Measurements from ENCODE around the gene HSPD1.
"Not testable (repeated sequence)": the region's sequence is repeated elsewhere in the genome, so short reads cannot be mapped to it uniquely, and the experiment has no call there.

HSPD1 gene

DNA sequence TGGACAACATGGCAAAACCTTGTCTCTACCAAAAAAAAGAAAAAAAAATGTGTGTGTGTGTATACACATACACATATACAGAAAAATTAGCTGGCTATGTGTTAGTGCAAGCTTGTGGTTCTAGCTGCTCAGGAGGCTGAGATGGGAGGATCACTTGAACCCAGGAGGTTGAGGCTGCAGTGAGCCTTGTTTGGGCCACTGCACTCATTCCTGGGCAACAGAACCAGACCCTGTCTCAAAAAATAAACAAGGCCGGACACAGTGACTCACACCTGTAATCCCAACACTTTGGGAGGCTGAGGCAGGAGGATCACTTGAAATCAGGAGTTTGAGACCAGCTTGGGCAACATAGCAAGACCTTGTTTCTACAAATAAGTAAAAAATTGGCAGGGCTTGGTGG is 44.2 kb downstream of the HSPD1 start:
- H3K9ac ChIP-seq (ENCODE audit: low read length), result no peak overlapping the region
- H3K36me3 ChIP-seq (ENCODE audit: control insufficient read depth, insufficient read depth, low read length), result peaks cover 11% of the 10 kb centered on the region
- H3K27ac ChIP-seq (ENCODE audit: low read depth, low read length), result no peak overlapping the region
- H3K27me3 ChIP-seq (ENCODE audit: control insufficient read depth, insufficient read depth, low read length), result no peaks in the 10 kb centered on the region
- H3K4me3 ChIP-seq (ENCODE audit: low read depth, low read length), result no peak overlapping the region
- peaks cover 12% of the 10 kb centered on the region for H3K4me1 ChIP-seq (ENCODE audit: control insufficient read depth, insufficient read depth, low read length)
- no peaks in the 10 kb centered on the region for H3K9me3 ChIP-seq (ENCODE audit: control insufficient read depth, insufficient read depth, low read depth, low read length)

DNA sequence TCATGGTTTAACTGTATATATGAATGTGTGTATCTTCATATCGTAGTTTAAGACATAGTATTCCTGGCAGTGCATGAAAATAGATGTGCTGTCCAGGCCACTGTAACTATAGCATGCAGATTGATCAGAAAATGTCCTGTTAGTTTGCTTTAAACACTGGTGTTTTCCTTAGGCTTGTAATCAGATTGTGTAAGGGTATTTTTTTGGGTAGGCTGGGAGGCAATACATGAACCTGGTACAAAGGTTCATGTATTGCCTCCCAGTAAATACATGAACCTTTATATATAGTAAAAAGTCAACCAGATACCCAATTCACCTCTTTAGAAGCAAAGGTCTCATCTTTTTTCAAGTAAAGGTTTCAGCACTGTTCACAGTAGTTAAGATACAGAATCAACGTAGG is 44.7 kb downstream of the HSPD1 start:
- no peaks in the 10 kb centered on the region for H3K27me3 ChIP-seq (ENCODE audit: control insufficient read depth, insufficient read depth, low read length)
- H3K36me3 ChIP-seq (ENCODE audit: control insufficient read depth, insufficient read depth, low read length), result peaks cover 7% of the 10 kb centered on the region; the same call in 1 of the 2 replicates
- no peak overlapping the region for H3K27ac ChIP-seq (ENCODE audit: low read depth, low read length)
- H3K9me3 ChIP-seq (ENCODE audit: control insufficient read depth, insufficient read depth, low read depth, low read length), result no peaks in the 10 kb centered on the region
- peak overlapping the region; percentile 74 for H3K4me3 ChIP-seq (ENCODE audit: low read depth, low read length)
- H3K9ac ChIP-seq (ENCODE audit: low read length), result peak overlapping the region; percentile 91
- peaks cover 12% of the 10 kb centered on the region for H3K4me1 ChIP-seq (ENCODE audit: control insufficient read depth, insufficient read depth, low read length)

DNA sequence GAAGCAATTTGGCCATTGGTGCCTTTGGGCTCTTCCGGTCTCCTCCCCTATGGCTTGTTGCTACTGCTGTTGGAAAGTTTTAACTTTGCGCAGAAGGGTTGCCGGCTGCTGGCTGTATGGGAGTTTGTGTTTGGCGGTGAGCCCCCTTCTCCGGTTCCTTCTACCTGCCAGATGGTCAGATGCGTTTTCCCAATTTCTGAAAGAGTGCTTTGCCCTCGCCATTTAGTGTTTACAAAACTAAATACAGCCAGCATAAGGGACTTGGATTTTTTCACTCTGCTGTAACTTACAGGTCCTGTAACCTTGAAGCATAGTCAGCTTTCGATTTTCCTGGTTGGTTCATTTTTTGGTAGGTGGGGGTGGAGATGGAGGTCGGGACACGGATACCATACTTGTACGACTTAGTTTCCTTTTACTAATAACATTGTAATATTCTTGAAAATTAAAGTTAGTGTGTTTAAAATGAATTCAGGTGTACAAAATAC is 45.7 kb downstream of the HSPD1 start:
- Histone ChIP-seq H3K4me1 (ENCODE audit: control insufficient read depth, insufficient read depth, low read length) (peaks cover 12% of the 10 kb centered on the region), H3K27me3 (ENCODE audit: control insufficient read depth, insufficient read depth, low read length) (no peaks in the 10 kb centered on the region), H3K4me3 (ENCODE audit: low read depth, low read length) (peak overlapping the region; percentile 74), H3K9ac (ENCODE audit: low read length) (peak overlapping the region; percentile 91), H3K9me3 (ENCODE audit: control insufficient read depth, insufficient read depth, low read depth, low read length) (no peaks in the 10 kb centered on the region), H3K36me3 (ENCODE audit: control insufficient read depth, insufficient read depth, low read length) (no peaks in the 10 kb centered on the region), H3K27ac (ENCODE audit: low read depth, low read length) (peak overlapping the region; percentile 79; the same call in 1 of the 2 replicates)

DNA sequence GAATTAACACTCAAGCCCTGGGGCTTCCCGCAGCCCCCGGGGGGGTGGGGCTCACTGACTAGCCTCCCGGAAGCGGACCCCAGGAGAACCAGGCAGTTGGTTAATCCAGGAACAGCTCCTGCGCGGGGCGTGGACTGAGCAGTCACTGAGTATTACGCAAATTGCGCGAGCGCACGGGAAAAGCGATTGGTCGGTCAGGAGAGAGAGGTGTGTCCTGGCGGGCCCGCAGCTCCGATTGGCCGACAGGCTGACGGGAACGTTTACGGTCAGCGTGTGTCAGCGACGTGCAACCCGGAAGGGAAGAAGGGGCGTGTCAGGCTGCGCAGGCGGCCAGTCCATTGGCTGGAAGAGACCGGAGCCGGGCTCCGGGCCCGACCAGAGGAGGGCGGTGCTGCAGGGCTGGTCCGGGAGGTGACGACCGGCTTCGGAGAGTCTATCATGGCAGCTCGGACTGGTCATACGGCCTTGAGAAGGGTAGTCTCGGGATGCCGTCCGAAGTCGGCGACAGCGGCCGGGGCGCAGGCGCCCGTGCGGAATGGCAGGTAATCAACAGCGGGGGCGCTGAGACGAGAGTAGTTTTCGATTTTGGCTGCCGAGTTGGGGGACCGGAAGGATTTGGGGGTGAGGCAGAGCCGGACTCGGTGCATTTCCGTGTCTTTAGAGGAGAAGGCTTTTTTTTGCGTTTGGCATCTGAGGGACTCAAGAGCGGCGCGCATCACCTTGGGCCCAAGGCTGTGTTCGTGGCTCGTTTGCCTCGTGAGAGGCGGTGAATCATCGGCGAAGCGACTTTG is 46.3 kb downstream of the HSPD1 start, which contains the start of gene COQ10B:
Gene COQ10B (plus strand): TSS at position 430 of the 791 bp plus-strand sequence. CDS start 9 bp downstream, at position 439.
- H3K36me3 ChIP-seq (ENCODE audit: control insufficient read depth, insufficient read depth, low read length), result no peaks in the 10 kb centered on the region
- peak within 1 kb of the TSS; percentile 91 for H3K9ac ChIP-seq (ENCODE audit: low read length)
- H3K27ac ChIP-seq (ENCODE audit: low read depth, low read length), result peak within 1 kb of the TSS; percentile 79
- peaks cover 12% of the 10 kb centered on the region for H3K4me1 ChIP-seq (ENCODE audit: control insufficient read depth, insufficient read depth, low read length)
- no peaks in the 10 kb centered on the region for H3K9me3 ChIP-seq (ENCODE audit: control insufficient read depth, insufficient read depth, low read depth, low read length)
- H3K4me3 ChIP-seq (ENCODE audit: low read depth, low read length), result peak within 1 kb of the TSS; percentile 74
- no peaks in the 10 kb centered on the region for H3K27me3 ChIP-seq (ENCODE audit: control insufficient read depth, insufficient read depth, low read length)

DNA sequence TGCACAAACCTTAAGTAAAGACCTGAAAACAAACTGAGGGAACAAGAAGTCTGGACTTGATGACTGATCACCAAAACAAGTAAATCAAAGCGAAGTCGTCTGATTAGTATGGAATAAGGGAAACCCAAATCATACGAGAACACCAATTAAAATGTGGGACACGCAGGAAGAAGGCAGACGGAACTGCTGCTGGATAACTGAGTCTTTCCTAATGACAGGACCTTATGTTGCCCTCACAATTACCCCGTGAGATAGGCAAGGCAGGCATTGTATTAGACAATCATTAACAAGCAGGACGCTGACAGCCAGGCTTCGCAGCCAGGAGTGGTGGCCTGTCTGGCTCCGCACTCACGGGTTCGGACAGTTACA is 46.9 kb downstream of the HSPD1 start:
- Histone ChIP-seq H3K9ac (ENCODE audit: low read length) (peak overlapping the region; percentile 41), H3K27ac (ENCODE audit: low read depth, low read length) (no peak overlapping the region), H3K27me3 (ENCODE audit: control insufficient read depth, insufficient read depth, low read length) (no peaks in the 10 kb centered on the region)

DNA sequence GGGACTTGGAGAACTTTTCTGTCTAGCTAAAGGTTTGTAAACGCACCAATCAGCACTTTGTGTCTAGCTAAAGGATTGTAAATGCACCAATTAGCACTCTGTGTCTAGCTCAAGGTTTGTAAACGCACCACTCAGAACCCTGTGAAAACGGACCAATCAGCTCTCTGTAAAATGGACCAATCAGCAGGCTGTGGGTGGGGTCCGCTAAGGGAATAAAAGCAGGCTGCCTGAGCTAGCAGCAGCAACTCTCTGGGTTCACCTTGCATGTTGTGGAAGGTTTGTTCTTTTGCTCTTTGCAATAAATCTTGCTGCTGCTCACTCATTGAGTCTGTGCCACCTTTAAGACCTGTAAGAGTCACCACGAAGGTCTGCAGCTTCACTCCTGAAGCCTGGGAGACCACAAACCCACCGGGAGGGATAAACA is 48.7 kb downstream of the HSPD1 start:
- peaks cover 12% of the 10 kb centered on the region for H3K4me1 ChIP-seq (ENCODE audit: control insufficient read depth, insufficient read depth, low read length)
- H3K4me3 ChIP-seq (ENCODE audit: low read depth, low read length); H3K36me3 ChIP-seq (ENCODE audit: control insufficient read depth, insufficient read depth, low read length); H3K9ac ChIP-seq (ENCODE audit: low read length); H3K27ac ChIP-seq (ENCODE audit: low read depth, low read length); H3K27me3 ChIP-seq (ENCODE audit: control insufficient read depth, insufficient read depth, low read length); H3K9me3 ChIP-seq (ENCODE audit: control insufficient read depth, insufficient read depth, low read depth, low read length): not testable (repeated sequence)

More for the DNA sequence above, 46.9 kb downstream of the HSPD1 start:
- no peaks in the 10 kb centered on the region for H3K36me3 ChIP-seq (ENCODE audit: control insufficient read depth, insufficient read depth, low read length)
- no peaks in the 10 kb centered on the region for H3K9me3 ChIP-seq (ENCODE audit: control insufficient read depth, insufficient read depth, low read depth, low read length)
- peaks cover 12% of the 10 kb centered on the region for H3K4me1 ChIP-seq (ENCODE audit: control insufficient read depth, insufficient read depth, low read length)
- H3K4me3 ChIP-seq (ENCODE audit: low read depth, low read length), result peak overlapping the region; percentile 74

DNA sequence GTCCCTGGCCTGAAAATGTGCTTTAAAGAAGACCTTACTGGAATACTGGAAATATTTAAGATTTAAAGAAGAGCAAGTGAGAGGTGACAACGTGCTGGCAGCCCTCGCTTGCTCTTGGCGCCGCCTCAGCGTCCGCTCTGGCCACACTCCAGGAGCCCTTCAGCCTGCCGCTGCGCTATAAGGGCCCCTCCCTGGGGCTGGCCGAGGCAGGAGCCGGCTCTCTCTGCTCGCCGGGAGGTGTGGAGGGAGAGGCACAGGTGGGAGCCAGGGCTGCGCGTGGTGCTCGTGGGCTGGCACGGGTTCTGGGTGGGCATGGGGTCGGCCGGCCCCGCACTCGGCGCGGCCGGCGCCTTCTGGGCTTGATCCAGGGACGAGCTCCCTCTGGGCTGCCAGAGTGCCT is 49.2 kb downstream of the HSPD1 start:
- Histone ChIP-seq H3K27me3 (ENCODE audit: control insufficient read depth, insufficient read depth, low read length) (no peaks in the 10 kb centered on the region), H3K9ac (ENCODE audit: low read length) (no peak overlapping the region), H3K4me1 (ENCODE audit: control insufficient read depth, insufficient read depth, low read length) (peaks cover 12% of the 10 kb centered on the region), H3K9me3 (ENCODE audit: control insufficient read depth, insufficient read depth, low read depth, low read length) (no peaks in the 10 kb centered on the region), H3K36me3 (ENCODE audit: control insufficient read depth, insufficient read depth, low read length) (no peaks in the 10 kb centered on the region), H3K4me3 (ENCODE audit: low read depth, low read length) (no peak overlapping the region), H3K27ac (ENCODE audit: low read depth, low read length) (no peak overlapping the region)

DNA sequence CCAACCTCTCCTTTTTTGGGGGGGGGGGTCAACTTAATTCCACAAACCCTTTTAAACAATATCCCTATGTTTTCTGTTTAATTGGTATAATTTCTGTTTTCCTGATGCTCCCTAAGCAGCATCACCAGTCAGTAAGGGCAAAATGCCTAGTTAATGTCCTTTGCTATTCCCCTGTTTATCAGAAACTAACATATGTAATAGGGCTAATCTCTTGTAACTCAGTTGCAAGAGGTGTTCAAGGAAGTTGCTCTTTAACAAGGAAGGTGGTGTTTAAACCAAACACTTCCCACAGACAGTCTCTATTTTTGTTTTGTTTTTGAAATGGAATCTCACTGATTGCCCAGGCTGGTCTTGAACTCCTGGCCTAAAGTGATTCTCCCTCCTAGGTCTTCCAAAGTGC is 52.8 kb downstream of the HSPD1 start:
- Histone ChIP-seq H3K9ac (ENCODE audit: low read length) (no peak overlapping the region), H3K27me3 (ENCODE audit: control insufficient read depth, insufficient read depth, low read length) (no peaks in the 10 kb centered on the region), H3K27ac (ENCODE audit: low read depth, low read length) (no peak overlapping the region), H3K4me1 (ENCODE audit: control insufficient read depth, insufficient read depth, low read length) (no peaks in the 10 kb centered on the region), H3K4me3 (ENCODE audit: low read depth, low read length) (no peak overlapping the region), H3K9me3 (ENCODE audit: control insufficient read depth, insufficient read depth, low read depth, low read length) (no peaks in the 10 kb centered on the region), H3K36me3 (ENCODE audit: control insufficient read depth, insufficient read depth, low read length) (no peaks in the 10 kb centered on the region)

DNA sequence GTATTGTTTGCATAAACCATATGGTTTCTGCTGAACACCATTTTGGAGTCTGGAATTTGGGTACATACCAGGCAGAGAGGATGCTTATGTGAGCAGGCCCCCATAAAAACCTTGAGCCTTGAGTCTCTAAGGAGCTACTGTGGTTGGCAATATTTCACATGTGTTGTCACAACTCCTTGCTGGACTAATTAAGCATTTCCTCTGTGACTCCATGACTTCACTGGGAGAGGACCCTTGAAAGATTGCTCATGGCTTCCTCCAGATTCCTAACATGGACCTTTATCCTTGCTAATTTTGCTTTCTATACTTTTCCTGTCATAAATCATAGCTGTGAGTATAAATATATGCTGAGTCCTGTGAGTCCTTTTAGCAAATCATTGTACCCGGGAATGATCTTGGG is 53.9 kb downstream of the HSPD1 start:
- H3K4me3 ChIP-seq (ENCODE audit: low read depth, low read length), result no peak overlapping the region
- H3K9ac ChIP-seq (ENCODE audit: low read length), result no peak overlapping the region
- H3K4me1 ChIP-seq (ENCODE audit: control insufficient read depth, insufficient read depth, low read length), result no peaks in the 10 kb centered on the region
- H3K9me3 ChIP-seq (ENCODE audit: control insufficient read depth, insufficient read depth, low read depth, low read length), result no peaks in the 10 kb centered on the region
- no peaks in the 10 kb centered on the region for H3K27me3 ChIP-seq (ENCODE audit: control insufficient read depth, insufficient read depth, low read length)
- H3K36me3 ChIP-seq (ENCODE audit: control insufficient read depth, insufficient read depth, low read length), result no peaks in the 10 kb centered on the region
- H3K27ac ChIP-seq (ENCODE audit: low read depth, low read length), result no peak overlapping the region

DNA sequence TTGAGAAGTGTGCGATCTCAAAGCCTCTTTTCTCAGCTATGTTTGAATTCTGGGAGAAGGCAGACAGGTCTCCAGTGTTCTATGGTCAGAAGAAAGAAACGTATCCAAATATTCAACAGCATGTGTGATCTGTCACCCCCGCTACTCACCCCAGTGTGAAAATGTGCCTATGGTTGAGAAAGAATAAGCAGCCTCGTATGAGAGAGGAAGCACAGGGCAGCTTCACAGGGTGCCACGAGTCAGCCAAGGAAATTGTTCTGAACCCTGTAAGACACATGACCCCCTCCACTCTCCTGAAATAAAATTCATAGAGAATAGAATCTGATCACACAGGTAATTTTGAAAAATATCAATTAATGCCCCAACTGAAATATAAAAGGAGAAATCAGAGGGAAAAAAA is 56.8 kb downstream of the HSPD1 start:
- Histone ChIP-seq H3K27ac (ENCODE audit: low read depth, low read length) (no peak overlapping the region), H3K4me3 (ENCODE audit: low read depth, low read length) (no peak overlapping the region), H3K4me1 (ENCODE audit: control insufficient read depth, insufficient read depth, low read length) (no peaks in the 10 kb centered on the region), H3K27me3 (ENCODE audit: control insufficient read depth, insufficient read depth, low read length) (no peaks in the 10 kb centered on the region), H3K9ac (ENCODE audit: low read length) (no peak overlapping the region), H3K9me3 (ENCODE audit: control insufficient read depth, insufficient read depth, low read depth, low read length) (no peaks in the 10 kb centered on the region), H3K36me3 (ENCODE audit: control insufficient read depth, insufficient read depth, low read length) (no peaks in the 10 kb centered on the region)

DNA sequence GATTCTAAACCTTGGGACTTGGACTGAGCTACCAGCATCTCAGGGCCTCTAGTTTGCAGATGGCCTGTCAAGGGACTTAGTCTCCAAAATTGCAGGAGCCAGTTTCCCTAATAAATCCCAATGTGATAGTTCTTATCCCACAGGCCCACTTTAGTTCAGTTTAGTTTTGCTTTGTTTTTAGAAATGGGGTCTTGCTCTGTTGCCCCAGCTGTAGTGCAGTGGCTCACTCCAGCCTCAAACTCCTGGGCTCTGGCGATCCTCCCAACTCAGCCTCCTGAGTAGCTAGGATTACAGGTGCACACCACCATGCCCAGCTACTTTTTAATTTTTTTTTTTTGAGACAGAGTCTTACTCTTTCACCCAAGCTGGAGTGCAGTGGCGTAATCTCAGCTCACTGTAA is 62.3 kb downstream of the HSPD1 start:
- Histone ChIP-seq H3K9me3 (ENCODE audit: control insufficient read depth, insufficient read depth, low read depth, low read length) (no peaks in the 10 kb centered on the region), H3K27me3 (ENCODE audit: control insufficient read depth, insufficient read depth, low read length) (no peaks in the 10 kb centered on the region), H3K4me1 (ENCODE audit: control insufficient read depth, insufficient read depth, low read length) (peaks cover 12% of the 10 kb centered on the region; the same call in 1 of the 2 replicates), H3K36me3 (ENCODE audit: control insufficient read depth, insufficient read depth, low read length) (peaks cover 6% of the 10 kb centered on the region; the same call in 1 of the 2 replicates), H3K27ac (ENCODE audit: low read depth, low read length) (no peak overlapping the region), H3K4me3 (ENCODE audit: low read depth, low read length) (no peak overlapping the region), H3K9ac (ENCODE audit: low read length) (no peak overlapping the region)

Data from HUES6 (cell line).